ENCODE results near the gene MAGEH1. TPM values are rescaled to one million over a fixed set of nuclear protein-coding genes. Genes with fewer than 3 reads are reported as not detected.
A peak's percentile ranks its signal among the peaks of the same experiment; 100 is the strongest.

The MAGEH1 gene
- total RNA-seq, 2 experiments from 2014 or later, result 10.4 to 19.7 TPM

DNA sequence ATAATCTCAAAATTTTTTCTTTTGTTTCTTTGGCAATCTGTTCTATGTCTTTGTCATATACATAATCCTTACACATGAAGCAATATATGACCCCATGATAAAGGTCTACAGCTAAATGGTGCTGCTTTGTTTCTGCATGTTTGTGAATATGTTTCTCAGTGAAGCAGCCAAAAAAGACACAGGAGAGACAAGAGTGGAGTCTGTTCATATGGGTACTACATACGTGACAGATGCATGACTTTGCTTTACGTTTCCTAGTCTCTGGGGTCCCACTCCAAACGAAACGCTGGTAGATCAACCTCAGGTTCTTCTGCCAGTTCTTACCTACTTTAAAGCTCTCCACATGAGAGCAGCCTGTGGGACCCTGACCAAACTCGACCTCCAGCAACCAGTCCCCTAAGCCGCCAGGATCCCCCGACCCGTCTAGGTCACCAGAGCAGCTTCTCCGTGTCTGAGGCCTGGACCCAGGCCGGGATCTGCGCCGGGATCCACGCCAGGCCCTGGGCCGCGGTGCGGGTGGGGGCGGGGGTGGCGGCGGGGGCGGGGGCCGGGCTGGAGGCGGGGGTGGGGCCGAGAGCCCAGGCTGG lies 36.2 kb downstream of the MAGEH1 start:
- peaks cover 12% of the 10 kb centered on the region for H3K4me1 ChIP-seq (ENCODE audit: insufficient read depth, low read length, poor library complexity, severe bottlenecking)
- BruUV-seq (replicated peaks), result no TSS peak
- no peak for TF ChIP-seq EZH2phosphoT487 (IDR thresholded peaks at IDR 0.05; ENCODE audit: borderline replicate concordance, low read depth, low read length)
- TF ChIP-seq, protein P1, sequence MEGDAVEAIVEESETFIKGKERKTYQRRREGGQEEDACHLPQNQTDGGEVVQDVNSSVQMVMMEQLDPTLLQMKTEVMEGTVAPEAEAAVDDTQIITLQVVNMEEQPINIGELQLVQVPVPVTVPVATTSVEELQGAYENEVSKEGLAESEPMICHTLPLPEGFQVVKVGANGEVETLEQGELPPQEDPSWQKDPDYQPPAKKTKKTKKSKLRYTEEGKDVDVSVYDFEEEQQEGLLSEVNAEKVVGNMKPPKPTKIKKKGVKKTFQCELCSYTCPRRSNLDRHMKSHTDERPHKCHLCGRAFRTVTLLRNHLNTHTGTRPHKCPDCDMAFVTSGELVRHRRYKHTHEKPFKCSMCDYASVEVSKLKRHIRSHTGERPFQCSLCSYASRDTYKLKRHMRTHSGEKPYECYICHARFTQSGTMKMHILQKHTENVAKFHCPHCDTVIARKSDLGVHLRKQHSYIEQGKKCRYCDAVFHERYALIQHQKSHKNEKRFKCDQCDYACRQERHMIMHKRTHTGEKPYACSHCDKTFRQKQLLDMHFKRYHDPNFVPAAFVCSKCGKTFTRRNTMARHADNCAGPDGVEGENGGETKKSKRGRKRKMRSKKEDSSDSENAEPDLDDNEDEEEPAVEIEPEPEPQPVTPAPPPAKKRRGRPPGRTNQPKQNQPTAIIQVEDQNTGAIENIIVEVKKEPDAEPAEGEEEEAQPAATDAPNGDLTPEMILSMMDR (conservative IDR thresholded peaks at IDR 0.05; ENCODE audit: low read length), result no peak
- no peaks in the 10 kb centered on the region for H3K9me2 ChIP-seq (ENCODE audit: insufficient read depth, low read length)
- no peaks in the 10 kb centered on the region for H3K79me2 ChIP-seq (ENCODE audit: insufficient read depth, low read depth, low read length)
- no peaks in the 10 kb centered on the region for H4K20me1 ChIP-seq (ENCODE audit: insufficient read depth, low read length)
- CTCF ChIA-PET (ENCODE audit: unreplicated experiment), result interaction anchor here (1.2 kb wide), 1 partner anchor 36 kb away, joined by 6 read pairs; the partner anchor contains the start of gene MAGEH1
- H3K4me2 ChIP-seq (ENCODE audit: low read length), result peak overlapping the region; percentile 82
- H3K4me3 ChIP-seq (ENCODE audit: low read depth, low read length, poor library complexity, severe bottlenecking), result peak overlapping the region; percentile 75
- H3K36me3 ChIP-seq (ENCODE audit: insufficient read depth, low read length), result no peaks in the 10 kb centered on the region
- H2AFZ ChIP-seq (ENCODE audit: low read length), result peak overlapping the region; percentile 74
- no peak for DNase-seq (ENCODE audit: low spot score)
- H3K27ac ChIP-seq (ENCODE audit: low read depth, low read length, poor library complexity, severe bottlenecking), result peak overlapping the region; percentile 77
- no peaks in the 10 kb centered on the region for H3K9me3 ChIP-seq (ENCODE audit: low read length)
- POLR2A ChIA-PET, result interaction anchor here (1.0 to 3.0 kb wide), 2 partner anchors 36 to 1240 kb away, joined by 3 to 19 read pairs; partner anchors contain the start of genes MAGEH1 and NBDY
- intact Hi-C loops (cut with micrococcal nuclease; ENCODE audit: unreplicated experiment), result no loop called here

DNA sequence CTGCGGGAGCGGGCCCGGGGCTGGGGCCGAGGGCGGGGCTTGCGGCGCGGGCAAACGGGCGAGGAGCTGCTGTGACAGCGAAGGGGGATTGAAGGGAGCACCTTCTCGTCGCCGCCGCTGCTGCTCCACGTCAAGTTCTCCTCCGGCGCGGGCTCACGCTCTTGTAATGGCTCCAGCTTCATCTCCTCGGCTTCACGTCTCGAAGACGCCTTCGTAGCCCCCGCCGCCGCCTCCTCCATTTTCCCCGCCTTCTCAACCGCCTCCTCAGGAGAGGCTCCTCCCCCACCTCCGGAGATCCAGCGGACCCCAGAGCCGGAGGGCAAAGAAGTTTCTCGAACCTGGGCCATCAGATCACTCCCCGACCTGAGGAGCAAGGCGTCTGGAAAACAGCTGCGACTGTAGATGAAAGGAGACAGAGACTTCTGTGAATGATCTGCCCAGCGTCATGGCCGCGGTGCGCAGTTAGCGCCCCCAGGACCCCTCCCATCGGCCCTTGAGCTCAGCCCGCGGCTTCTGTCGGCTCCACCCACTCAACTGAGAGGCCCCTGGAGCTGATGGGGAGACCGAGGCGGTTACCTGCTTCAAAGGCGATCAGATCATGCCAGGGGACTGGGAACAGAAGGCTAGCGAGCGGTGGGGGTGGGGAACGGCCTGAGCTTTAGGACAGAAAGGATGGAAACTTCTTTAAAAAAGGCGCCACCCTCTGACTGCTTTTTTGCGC lies 36.8 kb downstream of the MAGEH1 start:
- ChIA-PET POLR2A (interaction anchor here (1.0 to 3.0 kb wide), 2 partner anchors 37 to 1240 kb away, joined by 3 to 19 read pairs; partner anchors contain the start of genes MAGEH1 and NBDY), CTCF (ENCODE audit: unreplicated experiment) (interaction anchor here (1.2 kb wide), 1 partner anchor 37 kb away, joined by 6 read pairs; the partner anchor contains the start of gene MAGEH1)
- TF ChIP-seq EZH2phosphoT487 (IDR thresholded peaks at IDR 0.05; ENCODE audit: borderline replicate concordance, low read depth, low read length), result no peak
- TF ChIP-seq, protein P1 (conservative IDR thresholded peaks at IDR 0.05; ENCODE audit: low read length), result peak; percentile 27; the same call in 1 of the 2 replicates
- Histone ChIP-seq H3K9me3 (ENCODE audit: low read length) (no peaks in the 10 kb centered on the region), H3K27ac (ENCODE audit: low read depth, low read length, poor library complexity, severe bottlenecking) (peak overlapping the region; percentile 77), H3K79me2 (ENCODE audit: insufficient read depth, low read depth, low read length) (no peaks in the 10 kb centered on the region), H3K36me3 (ENCODE audit: insufficient read depth, low read length) (no peaks in the 10 kb centered on the region), H2AFZ (ENCODE audit: low read length) (peak overlapping the region; percentile 94), H4K20me1 (ENCODE audit: insufficient read depth, low read length) (no peaks in the 10 kb centered on the region), H3K4me3 (ENCODE audit: low read depth, low read length, poor library complexity, severe bottlenecking) (peak overlapping the region; percentile 75), H3K4me1 (ENCODE audit: insufficient read depth, low read length, poor library complexity, severe bottlenecking) (peaks cover 12% of the 10 kb centered on the region), H3K9me2 (ENCODE audit: insufficient read depth, low read length) (no peaks in the 10 kb centered on the region), H3K4me2 (ENCODE audit: low read length) (peak overlapping the region; percentile 64)
- intact Hi-C loops (cut with micrococcal nuclease; ENCODE audit: unreplicated experiment), result no loop called here
- BruUV-seq (replicated peaks), result TSS peak; percentile 88
- peak; percentile 64 for DNase-seq (ENCODE audit: low spot score)

Measured in OCI-LY7 (cell line).